ENCODE results near the gene ZNF428.
"Not testable (repeated sequence)": the region's sequence is repeated elsewhere in the genome, so short reads cannot be mapped to it uniquely, and the experiment has no call there.

ZNF428 gene

GRCh38 chr19:43612374-43612773 is 7.1 kb downstream of the ZNF428 start:
- no peaks in the 10 kb centered on the region for H3K9me3 ChIP-seq (ENCODE audit: control insufficient read depth, low read length)
- H3K27me3 ChIP-seq (replicated peaks; ENCODE audit: control insufficient read depth, insufficient read depth, low read length): no peaks in the 10 kb centered on the region
- H3K4me1 ChIP-seq (ENCODE audit: control insufficient read depth, insufficient read depth, low read length): no peaks in the 10 kb centered on the region
- no peak overlapping the region for H3K4me3 ChIP-seq (ENCODE audit: low read length)
- peaks cover 21% of the 10 kb centered on the region for H3K36me3 ChIP-seq (ENCODE audit: control insufficient read depth, insufficient read depth, low read length, severe bottlenecking)
- DNase-seq (ENCODE audit: low read depth): no peak
- no peak overlapping the region for H3K9ac ChIP-seq (ENCODE audit: low read length)

- DNase-seq (ENCODE audit: low read depth): no peak
- Histone ChIP-seq H3K9me3 (ENCODE audit: control insufficient read depth, low read length) (no peaks in the 10 kb centered on the region), H3K4me1 (ENCODE audit: control insufficient read depth, insufficient read depth, low read length) (no peaks in the 10 kb centered on the region), H3K27me3 (replicated peaks; ENCODE audit: control insufficient read depth, insufficient read depth, low read length) (no peaks in the 10 kb centered on the region), H3K9ac (ENCODE audit: low read length) (no peak within 1 kb of the TSS), H3K36me3 (ENCODE audit: control insufficient read depth, insufficient read depth, low read length, severe bottlenecking) (peaks cover 26% of the 10 kb centered on the region), H3K4me3 (ENCODE audit: low read length) (no peak within 1 kb of the TSS)
Measured at GRCh38 chr19:43611788-43612187, 7.6 kb downstream of the ZNF428 start, which contains the start of gene SRRM5. Gene SRRM5, plus strand, starts transcription at chr19:43612088. Its CDS starts 34 bp downstream, at chr19:43612122.

- no peaks in the 10 kb centered on the region for H3K27me3 ChIP-seq (replicated peaks; ENCODE audit: control insufficient read depth, insufficient read depth, low read length)
- H3K4me1 ChIP-seq (ENCODE audit: control insufficient read depth, insufficient read depth, low read length): no peaks in the 10 kb centered on the region
- no peak overlapping the region for H3K9ac ChIP-seq (ENCODE audit: low read length)
- peaks cover 31% of the 10 kb centered on the region for H3K36me3 ChIP-seq (ENCODE audit: control insufficient read depth, insufficient read depth, low read length, severe bottlenecking)
- no peak for DNase-seq (ENCODE audit: low read depth)
- H3K9me3 ChIP-seq (ENCODE audit: control insufficient read depth, low read length): no peaks in the 10 kb centered on the region
- no peak overlapping the region for H3K4me3 ChIP-seq (ENCODE audit: low read length)
Measured at GRCh38 chr19:43610493-43610892, 8.9 kb downstream of the ZNF428 start.

GRCh38 chr19:43609872-43610271 is 9.6 kb downstream of the ZNF428 start:
- no peak overlapping the region for H3K9ac ChIP-seq (ENCODE audit: low read length)
- H3K27me3 ChIP-seq (replicated peaks; ENCODE audit: control insufficient read depth, insufficient read depth, low read length): no peaks in the 10 kb centered on the region
- no peaks in the 10 kb centered on the region for H3K4me1 ChIP-seq (ENCODE audit: control insufficient read depth, insufficient read depth, low read length)
- H3K4me3 ChIP-seq (ENCODE audit: low read length): no peak overlapping the region
- no peak for DNase-seq (ENCODE audit: low read depth)
- H3K36me3 ChIP-seq (ENCODE audit: control insufficient read depth, insufficient read depth, low read length, severe bottlenecking): peaks cover 31% of the 10 kb centered on the region
- H3K9me3 ChIP-seq (ENCODE audit: control insufficient read depth, low read length): no peaks in the 10 kb centered on the region

GRCh38 chr19:43607238-43608205 is 11.9 kb downstream of the ZNF428 start:
- Histone ChIP-seq H3K9ac (ENCODE audit: low read length) (no peak overlapping the region), H3K36me3 (ENCODE audit: control insufficient read depth, insufficient read depth, low read length, severe bottlenecking) (peaks cover 17% of the 10 kb centered on the region), H3K27me3 (replicated peaks; ENCODE audit: control insufficient read depth, insufficient read depth, low read length) (no peaks in the 10 kb centered on the region), H3K9me3 (ENCODE audit: control insufficient read depth, low read length) (no peaks in the 10 kb centered on the region), H3K4me1 (ENCODE audit: control insufficient read depth, insufficient read depth, low read length) (no peaks in the 10 kb centered on the region), H3K4me3 (ENCODE audit: low read length) (no peak overlapping the region)
- no peak for DNase-seq (ENCODE audit: low read depth)

GRCh38 chr19:43606569-43607229 is 12.7 kb downstream of the ZNF428 start:
- no peak for DNase-seq (ENCODE audit: low read depth)
- Histone ChIP-seq H3K4me3 (ENCODE audit: low read length) (no peak overlapping the region), H3K9me3 (ENCODE audit: control insufficient read depth, low read length) (no peaks in the 10 kb centered on the region), H3K4me1 (ENCODE audit: control insufficient read depth, insufficient read depth, low read length) (no peaks in the 10 kb centered on the region), H3K36me3 (ENCODE audit: control insufficient read depth, insufficient read depth, low read length, severe bottlenecking) (peaks cover 10% of the 10 kb centered on the region), H3K9ac (ENCODE audit: low read length) (no peak overlapping the region), H3K27me3 (replicated peaks; ENCODE audit: control insufficient read depth, insufficient read depth, low read length) (no peaks in the 10 kb centered on the region)

- no peak for DNase-seq (ENCODE audit: low read depth)
- Histone ChIP-seq H3K36me3 (ENCODE audit: control insufficient read depth, insufficient read depth, low read length, severe bottlenecking) (peaks cover 12% of the 10 kb centered on the region), H3K4me3 (ENCODE audit: low read length) (no peak overlapping the region)
Measured at GRCh38 chr19:43605875-43606568, 13.4 kb downstream of the ZNF428 start.

GRCh38 chr19:43600326-43600725 is 19.1 kb downstream of the ZNF428 start:
- not testable (repeated sequence) for H3K9me3 ChIP-seq (ENCODE audit: control insufficient read depth, low read length); H3K4me3 ChIP-seq (ENCODE audit: low read length); H3K9ac ChIP-seq (ENCODE audit: low read length); DNase-seq (ENCODE audit: low read depth); H3K27me3 ChIP-seq (replicated peaks; ENCODE audit: control insufficient read depth, insufficient read depth, low read length)
- H3K36me3 ChIP-seq (ENCODE audit: control insufficient read depth, insufficient read depth, low read length, severe bottlenecking): peaks cover 22% of the 10 kb centered on the region
- H3K4me1 ChIP-seq (ENCODE audit: control insufficient read depth, insufficient read depth, low read length): peaks cover 16% of the 10 kb centered on the region

More at GRCh38 chr19:43605875-43606568, 13.4 kb downstream of the ZNF428 start:
- no peak overlapping the region for H3K9ac ChIP-seq (ENCODE audit: low read length)
- H3K9me3 ChIP-seq (ENCODE audit: control insufficient read depth, low read length): no peaks in the 10 kb centered on the region
- no peaks in the 10 kb centered on the region for H3K4me1 ChIP-seq (ENCODE audit: control insufficient read depth, insufficient read depth, low read length)
- H3K27me3 ChIP-seq (replicated peaks; ENCODE audit: control insufficient read depth, insufficient read depth, low read length): no peaks in the 10 kb centered on the region

- Histone ChIP-seq H3K4me3 (ENCODE audit: low read length) (no peak overlapping the region), H3K36me3 (ENCODE audit: control insufficient read depth, insufficient read depth, low read length, severe bottlenecking) (peaks cover 22% of the 10 kb centered on the region), H3K27me3 (replicated peaks; ENCODE audit: control insufficient read depth, insufficient read depth, low read length) (no peaks in the 10 kb centered on the region), H3K9ac (ENCODE audit: low read length) (no peak overlapping the region), H3K9me3 (ENCODE audit: control insufficient read depth, low read length) (no peaks in the 10 kb centered on the region), H3K4me1 (ENCODE audit: control insufficient read depth, insufficient read depth, low read length) (peaks cover 16% of the 10 kb centered on the region)
- no peak for DNase-seq (ENCODE audit: low read depth)
Measured at GRCh38 chr19:43599635-43600295, 19.7 kb downstream of the ZNF428 start.

GRCh38 chr19:43598445-43599240 is 20.8 kb downstream of the ZNF428 start:
- peaks cover 25% of the 10 kb centered on the region for H3K4me1 ChIP-seq (ENCODE audit: control insufficient read depth, insufficient read depth, low read length)
- no peak for DNase-seq (ENCODE audit: low read depth)
- no peak overlapping the region for H3K9ac ChIP-seq (ENCODE audit: low read length)
- no peaks in the 10 kb centered on the region for H3K9me3 ChIP-seq (ENCODE audit: control insufficient read depth, low read length)
- H3K36me3 ChIP-seq (ENCODE audit: control insufficient read depth, insufficient read depth, low read length, severe bottlenecking): peaks cover 23% of the 10 kb centered on the region
- H3K27me3 ChIP-seq (replicated peaks; ENCODE audit: control insufficient read depth, insufficient read depth, low read length): no peaks in the 10 kb centered on the region
- no peak overlapping the region for H3K4me3 ChIP-seq (ENCODE audit: low read length)

Measured in adipocyte (in vitro differentiated cells).